CD4-positive, alpha-beta T cell treated with Interferon gamma for 1 hour (primary cell): Measurements from ENCODE around the gene UPK3BL1.
"Not testable (repeated sequence)": the region's sequence is repeated elsewhere in the genome, so short reads cannot be mapped to it uniquely, and the experiment has no call there.

Experiments
- DNase-seq: peaks from one replicate; pipeline ENCODE4 v3.0.0-alpha.2; 2020

The UPK3BL1 gene

GRCh38 chr7:102618122-102618521 is 24.5 kb downstream of the UPK3BL1 start:
- DNase-seq: not testable (repeated sequence)

DNA sequence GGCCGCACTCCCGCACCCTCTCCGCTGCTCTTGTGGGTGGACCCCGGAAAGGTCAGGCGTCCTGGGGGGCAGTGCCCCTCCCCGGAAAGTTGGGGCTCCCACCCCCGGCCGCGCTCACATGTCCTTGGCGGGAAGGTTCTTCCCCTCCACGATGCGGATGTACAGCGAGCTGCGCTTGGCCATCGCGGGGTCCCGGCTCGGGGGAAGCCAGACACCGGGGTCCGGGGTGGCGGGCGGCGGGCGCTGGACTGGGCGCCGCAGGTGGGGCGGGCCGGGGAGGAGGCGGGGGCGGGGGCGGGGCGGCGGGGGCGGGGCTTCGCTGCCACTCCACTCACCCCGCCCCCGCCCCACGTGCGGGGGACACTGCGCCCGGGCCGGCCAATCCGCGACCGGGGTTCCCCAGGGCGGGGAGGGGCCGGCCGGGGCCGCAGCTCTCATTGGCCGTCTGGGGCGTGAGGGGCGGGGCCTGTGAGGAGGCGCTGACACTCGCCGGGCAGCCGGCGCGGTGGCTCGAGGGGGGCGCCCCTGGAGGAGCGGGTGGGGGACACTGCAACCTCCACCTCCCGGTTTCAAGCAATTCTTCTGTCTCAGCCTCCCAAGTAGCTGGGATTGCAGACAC is 26.0 kb downstream of the UPK3BL1 start, which contains the start of gene RASA4:
Gene RASA4, minus strand, starts transcription at position 250 of the 619 bp plus-strand sequence. Its CDS starts 67 bp downstream, at position 183.
- DNase-seq: peak; percentile 6

- DNase-seq: not testable (repeated sequence)
Measured at GRCh38 chr7:102615930-102616329, 26.7 kb downstream of the UPK3BL1 start.

GRCh38 chr7:102614873-102615272 is 27.7 kb downstream of the UPK3BL1 start:
- DNase-seq: not testable (repeated sequence)

- not testable (repeated sequence) for DNase-seq
Measured at GRCh38 chr7:102614346-102614697, 28.3 kb downstream of the UPK3BL1 start.

DNA sequence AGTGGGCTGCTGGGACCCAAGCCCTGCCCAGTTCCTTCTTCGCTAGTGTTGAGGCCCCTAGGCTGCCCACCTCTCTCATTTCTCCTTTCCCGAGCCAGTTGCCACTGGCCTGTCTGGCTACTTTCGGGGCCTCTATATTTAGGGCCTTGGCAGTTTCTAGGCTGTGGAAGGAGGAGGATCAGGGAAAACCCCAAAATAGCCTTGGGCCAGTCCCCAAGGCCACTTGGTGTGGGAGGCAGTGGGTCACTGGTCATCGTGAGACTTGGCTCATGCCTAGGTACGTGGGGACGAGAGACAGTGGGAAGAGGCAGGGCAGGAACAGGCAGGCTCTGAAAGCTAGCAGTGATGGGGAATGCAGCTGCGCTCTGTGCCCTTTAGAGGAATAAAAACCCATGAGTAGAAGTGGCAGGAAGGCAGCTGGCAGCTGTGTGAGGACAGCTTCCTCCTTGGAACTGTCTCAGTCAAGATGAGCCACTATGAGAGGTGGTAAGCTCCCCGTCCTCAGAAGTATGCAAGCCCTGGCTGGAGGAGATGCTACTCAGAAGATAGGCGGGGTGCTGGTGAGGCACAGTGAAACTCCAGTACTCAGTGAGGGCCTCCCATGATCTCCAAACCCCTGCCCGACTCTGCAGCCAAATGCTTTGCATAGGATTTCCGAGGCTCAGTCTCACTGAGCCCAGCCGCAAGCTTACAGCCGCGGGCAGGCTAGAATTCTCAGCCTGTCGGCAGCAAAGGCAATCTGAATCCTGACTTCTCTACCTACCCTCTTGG is 28.8 kb downstream of the UPK3BL1 start:
- DNase-seq: not testable (repeated sequence)

- DNase-seq: not testable (repeated sequence)
Measured at GRCh38 chr7:102611675-102612325, 30.8 kb downstream of the UPK3BL1 start.

GRCh38 chr7:102611013-102611674 is 31.4 kb downstream of the UPK3BL1 start:
- not testable (repeated sequence) for DNase-seq

GRCh38 chr7:102610441-102610840 is 32.1 kb downstream of the UPK3BL1 start:
- not testable (repeated sequence) for DNase-seq

DNA sequence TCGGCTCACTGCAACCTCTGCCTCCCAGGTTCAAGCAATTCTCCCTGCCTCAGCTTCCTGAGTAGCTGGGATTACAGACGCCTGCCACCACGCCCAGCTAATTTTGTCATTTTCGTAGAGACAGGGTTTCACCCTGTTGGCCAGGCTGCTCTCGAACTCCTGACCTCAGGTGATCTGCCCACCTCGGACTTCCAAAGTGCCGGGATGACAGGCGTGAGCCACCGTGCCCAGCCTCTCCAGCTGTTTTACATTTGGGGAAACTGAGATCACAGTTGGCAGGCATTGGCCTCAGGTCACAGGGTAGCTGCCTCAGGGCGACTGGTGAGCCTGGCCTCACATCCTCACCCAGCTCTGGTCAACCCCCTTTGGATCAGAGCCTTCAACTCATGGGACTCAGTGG is 32.9 kb downstream of the UPK3BL1 start:
- DNase-seq: not testable (repeated sequence)

GRCh38 chr7:102606848-102607247 is 35.7 kb downstream of the UPK3BL1 start:
- not testable (repeated sequence) for DNase-seq

GRCh38 chr7:102604431-102605145 is 38.0 kb downstream of the UPK3BL1 start:
- not testable (repeated sequence) for DNase-seq

DNA sequence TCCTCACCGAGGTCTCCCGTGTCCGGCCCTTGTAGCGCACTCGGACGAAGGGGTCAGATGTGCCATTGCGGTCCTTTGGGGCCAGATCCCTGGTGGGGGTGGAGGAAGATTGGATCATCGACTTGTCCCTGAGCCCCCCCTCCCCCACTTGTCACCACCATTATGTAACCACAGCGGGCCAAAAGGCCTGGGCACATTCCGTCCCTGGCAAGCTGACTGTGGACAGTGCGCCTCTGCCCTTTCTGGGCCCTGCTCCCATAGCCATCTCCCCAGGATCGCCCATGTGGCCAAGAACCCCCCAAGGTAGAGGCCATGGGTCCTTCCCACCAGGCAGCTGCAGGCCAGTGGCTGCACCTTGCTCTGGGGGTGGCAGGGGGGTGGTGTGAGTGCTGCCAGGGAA is 40.3 kb downstream of the UPK3BL1 start:
- not testable (repeated sequence) for DNase-seq

DNA sequence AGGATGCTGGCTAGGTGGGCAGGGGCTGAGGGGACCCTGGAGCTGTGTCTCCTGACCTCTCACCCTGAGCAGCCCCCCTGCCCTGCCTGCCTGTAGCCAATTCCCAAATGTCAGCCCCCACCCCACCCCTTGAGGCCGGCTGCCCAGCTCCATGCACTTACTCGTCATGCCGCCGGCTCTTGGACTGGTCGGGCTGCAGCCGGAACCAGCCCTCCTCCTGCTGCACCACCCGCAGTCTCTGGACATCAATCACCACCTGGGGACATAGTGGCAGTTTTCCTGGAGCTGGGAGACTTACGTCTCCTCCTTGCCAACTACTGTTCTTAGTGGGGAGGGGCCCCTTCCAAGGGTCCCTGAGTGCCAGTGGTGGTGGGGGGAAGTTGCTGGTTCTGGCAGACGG is 42.9 kb downstream of the UPK3BL1 start:
- not testable (repeated sequence) for DNase-seq

- DNase-seq: not testable (repeated sequence)
Measured at GRCh38 chr7:102596036-102596435, 46.6 kb downstream of the UPK3BL1 start.

DNA sequence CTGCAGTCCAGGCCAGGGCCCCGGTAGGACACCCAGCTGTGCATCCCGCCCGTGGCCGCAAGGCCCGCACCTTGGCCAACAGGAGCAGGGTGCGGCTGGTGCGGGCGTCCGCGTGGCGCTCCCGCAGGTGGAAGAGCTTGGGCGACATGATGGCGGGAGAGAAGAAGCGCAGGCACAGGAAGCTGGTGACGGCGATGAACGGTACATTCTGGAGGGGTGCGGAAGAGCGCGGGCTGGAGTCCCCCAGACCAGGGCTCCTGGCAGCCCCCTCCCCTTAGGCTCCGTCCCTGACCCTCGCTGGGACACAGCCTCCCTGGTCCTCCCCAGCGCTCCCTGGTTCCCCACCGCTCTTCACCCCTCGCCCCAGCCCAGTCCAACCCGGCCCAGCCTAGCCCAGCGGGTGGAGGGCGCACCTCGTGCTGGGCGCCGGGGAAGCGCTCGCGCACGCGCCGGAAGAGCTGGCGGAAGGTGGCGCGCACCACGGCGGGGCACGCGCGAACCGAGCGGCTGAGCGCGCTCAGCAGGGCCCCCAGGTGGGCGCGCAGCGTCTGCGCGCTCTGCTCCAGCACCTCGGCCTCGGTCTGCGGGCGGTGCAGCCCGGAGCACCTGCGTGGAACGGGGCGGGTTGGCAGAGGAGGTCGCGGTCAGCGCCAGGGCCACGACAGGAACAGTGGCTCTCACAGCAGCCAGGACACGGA is 48.8 kb downstream of the UPK3BL1 start:
- not testable (repeated sequence) for DNase-seq

GRCh38 chr7:102592477-102593019 is 50.0 kb downstream of the UPK3BL1 start:
- peak; percentile 68 for DNase-seq

GRCh38 chr7:102589857-102590256 is 52.7 kb downstream of the UPK3BL1 start:
- not testable (repeated sequence) for DNase-seq
